Neural crest cell (in vitro differentiated cells): Measurements from ENCODE around the gene APOBEC3G. TPM values are rescaled to one million over a fixed set of nuclear protein-coding genes. Genes with fewer than 3 reads are reported as not detected.

Experiments used
- DNase-seq: peaks from one replicate; pipeline ENCODE4 v3.0.0; 2021; ENCODE audit warnings: low read depth, mixed read lengths, low spot score
- H3K27ac Mint-ChIP-seq: one replicate; pipeline ENCODE4 v1.8.0; 2021; ENCODE audit warnings: mild to moderate bottlenecking, mixed read lengths; ENCODE audit not compliant: unreplicated experiment
- H3K27me3 Mint-ChIP-seq: 2 replicates; pipeline ENCODE4 v1.8.0; 2021; ENCODE audit warnings: low read depth, mild to moderate bottlenecking, mixed read lengths
- H3K36me3 Mint-ChIP-seq: 2 replicates; pipeline ENCODE4 v1.8.0; 2021; ENCODE audit warnings: low read depth, mild to moderate bottlenecking, mixed read lengths
- H3K4me1 Mint-ChIP-seq: 2 replicates; pipeline ENCODE4 v1.8.0; 2021; ENCODE audit warnings: mixed read lengths
- H3K4me3 Mint-ChIP-seq: one replicate; pipeline ENCODE4 v1.8.0; 2021; ENCODE audit warnings: mild to moderate bottlenecking, mixed read lengths
- H3K9me3 Mint-ChIP-seq: 2 replicates; pipeline ENCODE4 v1.8.0; 2021; ENCODE audit warnings: mixed read lengths
- CTCF ChIP-seq: fragments of 200-600 bp; sonication (generic); conservative IDR thresholded peaks from 2 replicates; pipeline ENCODE4 v1.5.0; 2021; ENCODE audit warnings: antibody characterized with exemption, mild to moderate bottlenecking
- total RNA-seq: library from RNA; stranded (reverse); gene quantifications from 2 replicates; pipeline ENCODE4 v1.2.1, GENCODE V29; 2021

APOBEC3G gene
- total RNA-seq, 1 donor from 2014 or later: 1.3 TPM

- H3K27ac Mint-ChIP-seq: no peak overlapping the region
- H3K36me3 Mint-ChIP-seq: no peaks in the 10 kb centered on the region
- no peaks in the 10 kb centered on the region for H3K9me3 Mint-ChIP-seq
- TF ChIP-seq CTCF: no peak
- H3K27me3 Mint-ChIP-seq: no peaks in the 10 kb centered on the region
- no peak overlapping the region for H3K4me3 Mint-ChIP-seq
- DNase-seq: peak; percentile 14
- H3K4me1 Mint-ChIP-seq: peaks cover 19% of the 10 kb centered on the region
Measured at GRCh38 chr22:39087881-39088684, 11.0 kb downstream of the APOBEC3G start.

GRCh38 chr22:39088685-39089032 lies 11.6 kb downstream of the APOBEC3G start:
- no peak for DNase-seq
- Mint-ChIP-seq H3K27ac (no peak overlapping the region), H3K9me3 (no peaks in the 10 kb centered on the region), H3K27me3 (no peaks in the 10 kb centered on the region), H3K36me3 (no peaks in the 10 kb centered on the region), H3K4me3 (no peak overlapping the region), H3K4me1 (peaks cover 19% of the 10 kb centered on the region)
- no peak for TF ChIP-seq CTCF

GRCh38 chr22:39089928-39090327 lies 12.9 kb downstream of the APOBEC3G start:
- no peaks in the 10 kb centered on the region for H3K36me3 Mint-ChIP-seq
- H3K4me1 Mint-ChIP-seq: peaks cover 19% of the 10 kb centered on the region
- no peaks in the 10 kb centered on the region for H3K27me3 Mint-ChIP-seq
- H3K9me3 Mint-ChIP-seq: no peaks in the 10 kb centered on the region
- no peak for DNase-seq
- no peak overlapping the region for H3K27ac Mint-ChIP-seq
- no peak for TF ChIP-seq CTCF
- H3K4me3 Mint-ChIP-seq: no peak overlapping the region

GRCh38 chr22:39090426-39091064 lies 13.5 kb downstream of the APOBEC3G start:
- no peak overlapping the region for H3K4me3 Mint-ChIP-seq
- no peaks in the 10 kb centered on the region for H3K36me3 Mint-ChIP-seq
- no peak overlapping the region for H3K27ac Mint-ChIP-seq
- H3K4me1 Mint-ChIP-seq: peaks cover 19% of the 10 kb centered on the region
- H3K27me3 Mint-ChIP-seq: no peaks in the 10 kb centered on the region
- no peak for TF ChIP-seq CTCF
- H3K9me3 Mint-ChIP-seq: no peaks in the 10 kb centered on the region
- DNase-seq: no peak

- no peaks in the 10 kb centered on the region for H3K36me3 Mint-ChIP-seq
- no peak for TF ChIP-seq CTCF
Measured at GRCh38 chr22:39091126-39092081, 14.3 kb downstream of the APOBEC3G start.

More at GRCh38 chr22:39091126-39092081, 14.3 kb downstream of the APOBEC3G start:
- no peak for DNase-seq
- Mint-ChIP-seq H3K4me3 (no peak overlapping the region), H3K27ac (no peak overlapping the region), H3K27me3 (no peaks in the 10 kb centered on the region), H3K4me1 (peaks cover 16% of the 10 kb centered on the region), H3K9me3 (no peaks in the 10 kb centered on the region)
